Measurements from ENCODE around the gene CDR2. TPM values are rescaled to one million over a fixed set of nuclear protein-coding genes. Genes with fewer than 3 reads are reported as not detected.

Gene CDR2
- total RNA-seq, 1 donor from 2014 or later = 57.6 TPM

GRCh38 chr16:22413819-22414218 lies 39.4 kb upstream of the CDR2 start:
- no peaks in the 10 kb centered on the region for H3K36me3 ChIP-seq (ENCODE audit: insufficient read depth, low read length)
- H3K4me3 ChIP-seq (ENCODE audit: insufficient read depth, low read depth, low read length) = no peak overlapping the region
- Mint-ChIP-seq H3K4me1 (ENCODE audit: low read depth, unreplicated experiment) (no peaks in the 10 kb centered on the region), H3K27ac (ENCODE audit: unreplicated experiment) (no peak overlapping the region), H3K4me3 (ENCODE audit: unreplicated experiment) (no peak overlapping the region), H3K27me3 (ENCODE audit: low read depth, unreplicated experiment) (no peaks in the 10 kb centered on the region), H3K36me3 (ENCODE audit: low read depth, unreplicated experiment) (peaks cover 3% of the 10 kb centered on the region), H3K9me3 (ENCODE audit: unreplicated experiment) (no peaks in the 10 kb centered on the region)
- FAIRE-seq (no peak), DNase-seq (ENCODE audit: low read depth) (no peak)
- no peaks in the 10 kb centered on the region for H3K79me2 ChIP-seq (ENCODE audit: insufficient read depth, low read length)
- H3K27me3 ChIP-seq (ENCODE audit: insufficient read depth, low read length) = no peaks in the 10 kb centered on the region
- H3K9ac ChIP-seq (ENCODE audit: low read length) = no peak overlapping the region
- no peak overlapping the region for H2AFZ ChIP-seq (ENCODE audit: low read depth, low read length)
- no peak for TF ChIP-seq EZH2 (IDR thresholded peaks at IDR 0.05; ENCODE audit: insufficient read depth, low read length)
- TF ChIP-seq, protein P1, sequence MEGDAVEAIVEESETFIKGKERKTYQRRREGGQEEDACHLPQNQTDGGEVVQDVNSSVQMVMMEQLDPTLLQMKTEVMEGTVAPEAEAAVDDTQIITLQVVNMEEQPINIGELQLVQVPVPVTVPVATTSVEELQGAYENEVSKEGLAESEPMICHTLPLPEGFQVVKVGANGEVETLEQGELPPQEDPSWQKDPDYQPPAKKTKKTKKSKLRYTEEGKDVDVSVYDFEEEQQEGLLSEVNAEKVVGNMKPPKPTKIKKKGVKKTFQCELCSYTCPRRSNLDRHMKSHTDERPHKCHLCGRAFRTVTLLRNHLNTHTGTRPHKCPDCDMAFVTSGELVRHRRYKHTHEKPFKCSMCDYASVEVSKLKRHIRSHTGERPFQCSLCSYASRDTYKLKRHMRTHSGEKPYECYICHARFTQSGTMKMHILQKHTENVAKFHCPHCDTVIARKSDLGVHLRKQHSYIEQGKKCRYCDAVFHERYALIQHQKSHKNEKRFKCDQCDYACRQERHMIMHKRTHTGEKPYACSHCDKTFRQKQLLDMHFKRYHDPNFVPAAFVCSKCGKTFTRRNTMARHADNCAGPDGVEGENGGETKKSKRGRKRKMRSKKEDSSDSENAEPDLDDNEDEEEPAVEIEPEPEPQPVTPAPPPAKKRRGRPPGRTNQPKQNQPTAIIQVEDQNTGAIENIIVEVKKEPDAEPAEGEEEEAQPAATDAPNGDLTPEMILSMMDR (IDR thresholded peaks at IDR 0.05; ENCODE audit: insufficient read depth, low read depth, low read length) = no peak
- no peaks in the 10 kb centered on the region for H3K4me1 ChIP-seq (ENCODE audit: insufficient read depth, low read length)
- no peaks in the 10 kb centered on the region for H3K9me3 ChIP-seq (ENCODE audit: insufficient read depth, low read depth, low read length)
- no peak overlapping the region for H3K27ac ChIP-seq (ENCODE audit: low read depth, low read length)
- peaks cover 2% of the 10 kb centered on the region for H4K20me1 ChIP-seq (ENCODE audit: insufficient read depth, low read length)
- H3K4me2 ChIP-seq (ENCODE audit: low read length) = no peak overlapping the region

GRCh38 chr16:22407486-22407885 lies 33.1 kb upstream of the CDR2 start:
- peaks cover 6% of the 10 kb centered on the region for H3K4me1 ChIP-seq (ENCODE audit: insufficient read depth, low read length)
- H3K27me3 ChIP-seq (ENCODE audit: insufficient read depth, low read length) = no peaks in the 10 kb centered on the region
- H3K4me3 ChIP-seq (ENCODE audit: insufficient read depth, low read depth, low read length) = no peak overlapping the region
- H3K27me3 Mint-ChIP-seq (ENCODE audit: low read depth, unreplicated experiment) = no peaks in the 10 kb centered on the region
- no peak overlapping the region for H3K27ac ChIP-seq (ENCODE audit: low read depth, low read length)
- peaks cover 3% of the 10 kb centered on the region for H3K36me3 Mint-ChIP-seq (ENCODE audit: low read depth, unreplicated experiment)
- DNase-seq (ENCODE audit: low read depth) (no peak), FAIRE-seq (no peak)
- H3K4me3 Mint-ChIP-seq (ENCODE audit: unreplicated experiment) = no peak overlapping the region
- no peaks in the 10 kb centered on the region for H3K36me3 ChIP-seq (ENCODE audit: insufficient read depth, low read length)
- TF ChIP-seq, protein P1 (IDR thresholded peaks at IDR 0.05; ENCODE audit: insufficient read depth, low read depth, low read length) = no peak
- no peak for TF ChIP-seq EZH2 (IDR thresholded peaks at IDR 0.05; ENCODE audit: insufficient read depth, low read length)
- H3K4me1 Mint-ChIP-seq (ENCODE audit: low read depth, unreplicated experiment) = peaks cover 4% of the 10 kb centered on the region
- no peaks in the 10 kb centered on the region for H4K20me1 ChIP-seq (ENCODE audit: insufficient read depth, low read length)
- H3K79me2 ChIP-seq (ENCODE audit: insufficient read depth, low read length) = no peaks in the 10 kb centered on the region
- H3K9me3 ChIP-seq (ENCODE audit: insufficient read depth, low read depth, low read length) = no peaks in the 10 kb centered on the region
- no peak overlapping the region for H3K4me2 ChIP-seq (ENCODE audit: low read length)
- no peaks in the 10 kb centered on the region for H3K9me3 Mint-ChIP-seq (ENCODE audit: unreplicated experiment)
- H2AFZ ChIP-seq (ENCODE audit: low read depth, low read length) = no peak overlapping the region
- H3K27ac Mint-ChIP-seq (ENCODE audit: unreplicated experiment) = no peak overlapping the region
- H3K9ac ChIP-seq (ENCODE audit: low read length) = no peak overlapping the region

DNA sequence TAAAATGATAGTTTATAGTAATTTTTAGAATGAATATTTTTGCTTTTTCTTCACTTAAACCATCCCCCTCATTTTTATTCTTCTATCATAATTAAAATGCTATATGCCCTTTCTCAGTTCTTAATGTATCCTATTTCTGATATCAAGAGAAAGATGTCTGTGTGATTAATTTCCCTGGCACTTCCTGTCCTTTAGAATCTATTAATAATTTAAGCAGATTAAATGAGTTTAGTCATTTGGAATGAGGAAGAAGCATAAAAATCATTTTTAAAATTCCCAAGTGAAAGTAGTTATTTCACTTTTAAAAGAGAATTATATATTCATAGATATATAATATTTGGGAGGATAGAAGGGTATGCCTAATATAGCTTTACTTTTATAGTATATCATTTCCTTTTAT lies 27.8 kb upstream of the CDR2 start:
- H3K9me3 Mint-ChIP-seq (ENCODE audit: unreplicated experiment) = no peaks in the 10 kb centered on the region
- no peak overlapping the region for H3K4me3 Mint-ChIP-seq (ENCODE audit: unreplicated experiment)
- Histone ChIP-seq H3K9ac (ENCODE audit: low read length) (peak overlapping the region; percentile 47), H4K20me1 (ENCODE audit: insufficient read depth, low read length) (no peaks in the 10 kb centered on the region), H2AFZ (ENCODE audit: low read depth, low read length) (no peak overlapping the region), H3K4me1 (ENCODE audit: insufficient read depth, low read length) (peaks cover 27% of the 10 kb centered on the region), H3K4me2 (ENCODE audit: low read length) (peak overlapping the region; percentile 77), H3K9me3 (ENCODE audit: insufficient read depth, low read depth, low read length) (no peaks in the 10 kb centered on the region), H3K27ac (ENCODE audit: low read depth, low read length) (peak overlapping the region; percentile 68), H3K36me3 (ENCODE audit: insufficient read depth, low read length) (no peaks in the 10 kb centered on the region), H3K4me3 (ENCODE audit: insufficient read depth, low read depth, low read length) (no peak overlapping the region), H3K27me3 (ENCODE audit: insufficient read depth, low read length) (no peaks in the 10 kb centered on the region), H3K79me2 (ENCODE audit: insufficient read depth, low read length) (no peaks in the 10 kb centered on the region)
- H3K27me3 Mint-ChIP-seq (ENCODE audit: low read depth, unreplicated experiment) = no peaks in the 10 kb centered on the region
- peaks cover 32% of the 10 kb centered on the region for H3K4me1 Mint-ChIP-seq (ENCODE audit: low read depth, unreplicated experiment)
- DNase-seq (ENCODE audit: low read depth) (peak; percentile 31), FAIRE-seq (no peak)
- H3K36me3 Mint-ChIP-seq (ENCODE audit: low read depth, unreplicated experiment) = peaks cover 3% of the 10 kb centered on the region
- H3K27ac Mint-ChIP-seq (ENCODE audit: unreplicated experiment) = no peak overlapping the region
- TF ChIP-seq, protein P1 (IDR thresholded peaks at IDR 0.05; ENCODE audit: insufficient read depth, low read depth, low read length) = no peak
- TF ChIP-seq EZH2 (IDR thresholded peaks at IDR 0.05; ENCODE audit: insufficient read depth, low read length) = no peak

Measured in astrocyte (in vitro differentiated cells and primary cell).